NCI-H2081 (cell line): ENCODE results near the gene SLC22A7.

Experiments
- DNase-seq, 2 experiments: peaks; one replicate each; lab custom pipeline; 2025; lab: John Stamatoyannopoulos, UW

SLC22A7 gene

GRCh38 chr6:43283905-43284304, 14.2 kb upstream of the SLC22A7 start:
- DNase-seq, result no peak

GRCh38 chr6:43284991-43285781, 12.9 kb upstream of the SLC22A7 start:
- DNase-seq, result no peak

- no peak for DNase-seq
Measured at GRCh38 chr6:43285832-43286231, 12.2 kb upstream of the SLC22A7 start.

GRCh38 chr6:43286456-43286979, 11.5 kb upstream of the SLC22A7 start:
- DNase-seq, result no peak

GRCh38 chr6:43286980-43287716, 10.9 kb upstream of the SLC22A7 start:
- no peak for DNase-seq

- DNase-seq, result no peak
Measured at GRCh38 chr6:43287717-43288679, 10.1 kb upstream of the SLC22A7 start.

- DNase-seq, result no peak
Measured at GRCh38 chr6:43290339-43290904, 7.6 kb upstream of the SLC22A7 start.

GRCh38 chr6:43290905-43291355, 7.1 kb upstream of the SLC22A7 start:
- no peak for DNase-seq

- DNase-seq, result no peak
Measured at GRCh38 chr6:43291708-43292107, 6.4 kb upstream of the SLC22A7 start.

- no peak for DNase-seq
Measured at GRCh38 chr6:43292341-43292740, 5.7 kb upstream of the SLC22A7 start.

- no peak for DNase-seq
Measured at GRCh38 chr6:43292763-43293318, 5.2 kb upstream of the SLC22A7 start.

- DNase-seq, result no peak
Measured at GRCh38 chr6:43293698-43294097, 4.4 kb upstream of the SLC22A7 start.

- no peak for DNase-seq
Measured at GRCh38 chr6:43294536-43294935, 3.5 kb upstream of the SLC22A7 start.

- no peak for DNase-seq
Measured at GRCh38 chr6:43295456-43295855, 2.6 kb upstream of the SLC22A7 start.

GRCh38 chr6:43296780-43297497, 1.1 kb upstream of the SLC22A7 start:
- DNase-seq, result no peak

- DNase-seq, result no peak
Measured at GRCh38 chr6:43298565-43299337, 691 bp downstream of the SLC22A7 start.

- no peak for DNase-seq
Measured at GRCh38 chr6:43299338-43300293, 1.6 kb downstream of the SLC22A7 start.

GRCh38 chr6:43301081-43301870, 3.2 kb downstream of the SLC22A7 start:
- DNase-seq, result no peak
